MCF 10A (cell line): ENCODE data around the gene RGS4. TPM values are rescaled to one million over a fixed set of nuclear protein-coding genes. Genes with fewer than 3 reads are reported as not detected.

Experiments used
- Bru-seq: library from RNA; stranded (reverse); fragments of 400-500 nt; gene quantifications from one replicate; lab custom pipeline; 2021; lab: Mats Ljungman, UMichigan
- BruChase-seq, 2 experiments: library from RNA; stranded (reverse); fragments of 400-500 nt; gene quantifications; one replicate each; lab custom pipeline; 2021; lab: Mats Ljungman, UMichigan
- BruUV-seq: library from RNA; stranded (reverse); fragments of 400-500 nt; replicated peaks from 2 replicates; lab custom pipeline; 2021; lab: Mats Ljungman, UMichigan
- CTCF ChIA-PET: fragments of 300-600 bp; sonication (Branson Sonifier 250); formaldehyde crosslinking; extraction: SDS; loops from one replicate; lab custom pipeline; 2021; ENCODE audit warnings: antibody characterized with exemption, inconsistent platforms; lab: Yijun Ruan, JAX
- POLR2A ChIA-PET: fragments of 300-600, 350-650 bp; sonication (Branson Sonifier 250); formaldehyde crosslinking; extraction: SDS; loops from one replicate; lab custom pipeline; 2020; ENCODE audit warnings: antibody characterized with exemption, inconsistent platforms; lab: Yijun Ruan, JAX
- DNase-seq: peaks from one replicate; pipeline ENCODE4 v3.0.0-alpha.2; 2018; ENCODE audit not compliant: unreplicated experiment
- H3K27ac Mint-ChIP-seq: one replicate; pipeline ENCODE4 v1.8.0; 2022; ENCODE audit warnings: mild to moderate bottlenecking, low read depth, mixed read lengths; ENCODE audit not compliant: unreplicated experiment
- H3K27me3 Mint-ChIP-seq: one replicate; pipeline ENCODE4 v1.8.0; 2022; ENCODE audit warnings: mixed read lengths; ENCODE audit not compliant: insufficient read depth, unreplicated experiment
- H3K36me3 Mint-ChIP-seq: one replicate; pipeline ENCODE4 v1.8.0; 2022; ENCODE audit warnings: mild to moderate bottlenecking, moderate library complexity, mixed read lengths; ENCODE audit not compliant: insufficient read depth, unreplicated experiment
- H3K4me1 Mint-ChIP-seq: one replicate; pipeline ENCODE4 v1.8.0; 2022; ENCODE audit warnings: mixed read lengths; ENCODE audit not compliant: insufficient read depth, unreplicated experiment
- H3K4me3 Mint-ChIP-seq: one replicate; pipeline ENCODE4 v1.8.0; 2022; ENCODE audit warnings: mild to moderate bottlenecking, moderate library complexity, mixed read lengths; ENCODE audit not compliant: unreplicated experiment
- H3K9me3 Mint-ChIP-seq: one replicate; pipeline ENCODE4 v1.8.0; 2022; ENCODE audit warnings: mixed read lengths; ENCODE audit not compliant: unreplicated experiment
- CTCF ChIP-seq: fragments of 200-600 bp; IDR thresholded peaks from one replicate; pipeline ENCODE4 v1.8.0; 2022; ENCODE audit warnings: antibody characterized with exemption, mild to moderate bottlenecking; ENCODE audit not compliant: unreplicated experiment
- intact Hi-C: fragments of 100-400 bp; cut with micrococcal nuclease; formaldehyde crosslinking; loops from 2 replicates; pipeline ENCODE4 v1.14.1; 2022
- long read RNA-seq: library from polyadenylated mRNA; stranded (forward); transcript quantifications from one replicate; pipeline ENCODE4 v2.0.0, GENCODE V29; 2022
- total RNA-seq: library from RNA; stranded (reverse); gene quantifications from 2 replicates; pipeline ENCODE4 v1.2.3, GENCODE V29; 2022

Gene RGS4
- total RNA-seq: 0.28 TPM in 1 of 2 replicates, not detected in the other
- Bru-seq, nascent RNA: percentile 17 among the genes with signal in this experiment
- BruChase-seq, experiment 1, labeled RNA remaining after a 6-hour chase: percentile 13 among the genes with signal in this experiment
- BruChase-seq, experiment 2, labeled RNA remaining after a 2-hour chase: percentile 18 among the genes with signal in this experiment
- long read RNA-seq: 0 reads

- DNase-seq: peak; percentile 34
- Mint-ChIP-seq H3K9me3 (no peaks in the 10 kb centered on the region), H3K4me1 (peaks cover 5% of the 10 kb centered on the region), H3K27ac (no peak within 1 kb of the TSS), H3K4me3 (no peak within 1 kb of the TSS), H3K36me3 (no peaks in the 10 kb centered on the region), H3K27me3 (peaks cover 69% of the 10 kb centered on the region)
- intact Hi-C loops: loop anchor here (1.0 kb wide), 1 partner anchor 191 kb away; no protein-coding TSS in a partner anchor
- ChIA-PET POLR2A (no interaction called here), CTCF (interaction anchor here (0.6 to 8.3 kb wide), 17 partner anchors 9 to 1680 kb away, joined by 3 to 148 read pairs (median 5); partner anchors contain the start of gene CCDC190)
- no peak for TF ChIP-seq CTCF
- BruUV-seq: no TSS peak
Observed at GRCh38 chr1:163069142-163069541, at the start of gene RGS4. TSS of gene RGS4 (plus strand) at chr1:163069361. CDS start at chr1:163069485, 124 bp downstream.

GRCh38 chr1:163022129-163022528, 47.0 kb upstream of the RGS4 start:
- Mint-ChIP-seq H3K4me3 (no peak overlapping the region), H3K9me3 (peaks cover 21% of the 10 kb centered on the region), H3K4me1 (no peaks in the 10 kb centered on the region), H3K36me3 (no peaks in the 10 kb centered on the region), H3K27ac (no peak overlapping the region), H3K27me3 (no peaks in the 10 kb centered on the region)
- DNase-seq: no peak
- intact Hi-C loops: no loop called here
- POLR2A ChIA-PET: no interaction called here
- BruUV-seq: no TSS peak
- CTCF ChIA-PET: interaction anchor here (0.6 to 1.2 kb wide), 3 partner anchors 50 to 630 kb away, joined by 3 to 5 read pairs (median 4); no protein-coding TSS in a partner anchor
- no peak for TF ChIP-seq CTCF

- no peaks in the 10 kb centered on the region for H3K4me1 Mint-ChIP-seq
- no peak for TF ChIP-seq CTCF
- no peaks in the 10 kb centered on the region for H3K36me3 Mint-ChIP-seq
- no TSS peak for BruUV-seq
- no peaks in the 10 kb centered on the region for H3K27me3 Mint-ChIP-seq
- ChIA-PET POLR2A (no interaction called here), CTCF (interaction anchor here (0.7 kb wide), 1 partner anchor 76 kb away, joined by 3 read pairs; no protein-coding TSS in a partner anchor)
- peaks cover 5% of the 10 kb centered on the region for H3K9me3 Mint-ChIP-seq
- no peak overlapping the region for H3K27ac Mint-ChIP-seq
- intact Hi-C loops: no loop called here
- no peak overlapping the region for H3K4me3 Mint-ChIP-seq
- no peak for DNase-seq
Observed at GRCh38 chr1:163027610-163028009, 41.6 kb upstream of the RGS4 start.

- Mint-ChIP-seq H3K4me3 (no peak overlapping the region), H3K9me3 (no peaks in the 10 kb centered on the region), H3K27ac (no peak overlapping the region), H3K4me1 (no peaks in the 10 kb centered on the region), H3K36me3 (no peaks in the 10 kb centered on the region), H3K27me3 (no peaks in the 10 kb centered on the region)
- CTCF ChIA-PET: interaction anchor here (1.3 kb wide), 1 partner anchor 41 kb away, joined by 4 read pairs; no protein-coding TSS in a partner anchor
- intact Hi-C loops: no loop called here
- TF ChIP-seq CTCF: no peak
- POLR2A ChIA-PET: no interaction called here
- no TSS peak for BruUV-seq
- no peak for DNase-seq
Observed at GRCh38 chr1:163029901-163030300, 39.3 kb upstream of the RGS4 start.
